ENCODE results near the gene ANKRD60.

The ANKRD60 gene

GRCh38 chr20:58244517-58245030 is 16.1 kb upstream of the ANKRD60 start:
- no peak for DNase-seq

DNA sequence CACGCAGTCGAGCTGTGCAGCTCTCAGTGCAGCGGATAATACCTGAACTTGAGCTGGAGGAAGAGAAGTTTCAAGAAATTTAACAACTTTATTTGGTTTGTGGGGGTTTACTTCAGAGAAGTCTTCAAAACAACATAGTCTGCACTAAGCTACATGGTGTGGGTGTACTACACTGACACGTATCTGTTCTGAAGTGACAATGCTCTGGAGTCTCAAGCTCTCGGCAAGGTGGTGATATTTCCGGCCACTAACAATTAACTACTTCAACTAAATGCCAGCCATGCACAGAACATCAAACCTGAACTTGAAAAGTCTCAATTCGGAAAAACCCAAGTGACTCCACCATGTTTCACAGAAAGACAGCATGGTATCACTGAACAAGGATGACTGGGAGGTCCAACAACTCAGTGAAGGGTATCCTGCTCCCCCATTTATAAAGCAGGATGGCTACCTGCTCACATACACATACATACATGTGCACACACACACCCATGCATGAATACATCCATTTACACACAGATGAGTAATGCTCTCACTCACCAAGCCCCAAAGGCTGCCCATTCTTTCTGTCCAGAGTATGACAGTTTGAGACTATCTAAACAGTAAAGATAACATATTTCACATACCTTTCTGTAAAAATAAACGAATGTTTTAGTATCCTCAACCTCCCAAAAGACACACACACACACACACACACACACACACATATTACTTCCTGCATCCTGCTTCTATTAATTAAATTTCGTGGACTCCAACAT is 15.4 kb upstream of the ANKRD60 start:
- no peak for DNase-seq

GRCh38 chr20:58242824-58243223 is 14.4 kb upstream of the ANKRD60 start:
- DNase-seq, result no peak

GRCh38 chr20:58241766-58242465 is 13.5 kb upstream of the ANKRD60 start:
- no peak for DNase-seq

GRCh38 chr20:58240471-58240870 is 12.0 kb upstream of the ANKRD60 start:
- no peak for DNase-seq

DNA sequence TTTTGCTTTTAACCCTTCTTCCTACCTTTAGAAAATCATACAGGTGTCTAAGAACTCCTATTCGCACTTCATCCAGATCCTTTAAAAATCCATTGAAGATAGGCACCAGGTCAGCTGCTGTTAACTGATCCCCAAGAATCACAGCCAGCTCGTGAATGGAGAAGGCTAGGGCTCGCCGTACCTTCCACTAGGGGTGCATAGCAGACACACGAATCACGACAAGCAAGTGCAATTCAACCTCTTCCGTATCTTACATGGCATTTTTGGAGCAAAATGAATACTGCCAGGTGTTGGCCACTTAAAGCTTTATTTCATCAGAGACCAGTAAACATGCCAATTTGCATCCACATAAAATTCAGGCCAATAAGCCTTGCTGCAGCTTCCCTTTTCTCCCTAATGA is 10.8 kb upstream of the ANKRD60 start:
- DNase-seq, result no peak

DNA sequence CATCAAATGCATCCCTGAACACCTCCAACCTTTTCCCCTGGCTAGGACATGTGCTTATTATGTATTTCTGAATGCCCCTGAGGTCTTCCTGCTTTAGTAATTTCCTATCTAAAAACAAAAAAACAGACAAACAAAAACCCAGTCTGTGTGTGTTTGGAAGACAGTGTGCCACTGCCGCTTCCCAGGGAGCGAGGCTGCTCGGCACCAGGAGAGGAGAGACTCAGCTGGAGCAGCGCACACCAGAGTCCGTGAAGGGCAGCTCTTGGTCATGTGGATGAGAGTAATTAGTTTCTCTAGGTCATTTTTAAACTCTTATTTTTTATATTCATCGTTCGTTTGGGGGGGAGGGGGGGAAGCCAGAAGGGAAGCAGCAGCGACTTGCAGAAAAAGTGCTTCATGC is 10.0 kb upstream of the ANKRD60 start:
- no peak for DNase-seq

DNA sequence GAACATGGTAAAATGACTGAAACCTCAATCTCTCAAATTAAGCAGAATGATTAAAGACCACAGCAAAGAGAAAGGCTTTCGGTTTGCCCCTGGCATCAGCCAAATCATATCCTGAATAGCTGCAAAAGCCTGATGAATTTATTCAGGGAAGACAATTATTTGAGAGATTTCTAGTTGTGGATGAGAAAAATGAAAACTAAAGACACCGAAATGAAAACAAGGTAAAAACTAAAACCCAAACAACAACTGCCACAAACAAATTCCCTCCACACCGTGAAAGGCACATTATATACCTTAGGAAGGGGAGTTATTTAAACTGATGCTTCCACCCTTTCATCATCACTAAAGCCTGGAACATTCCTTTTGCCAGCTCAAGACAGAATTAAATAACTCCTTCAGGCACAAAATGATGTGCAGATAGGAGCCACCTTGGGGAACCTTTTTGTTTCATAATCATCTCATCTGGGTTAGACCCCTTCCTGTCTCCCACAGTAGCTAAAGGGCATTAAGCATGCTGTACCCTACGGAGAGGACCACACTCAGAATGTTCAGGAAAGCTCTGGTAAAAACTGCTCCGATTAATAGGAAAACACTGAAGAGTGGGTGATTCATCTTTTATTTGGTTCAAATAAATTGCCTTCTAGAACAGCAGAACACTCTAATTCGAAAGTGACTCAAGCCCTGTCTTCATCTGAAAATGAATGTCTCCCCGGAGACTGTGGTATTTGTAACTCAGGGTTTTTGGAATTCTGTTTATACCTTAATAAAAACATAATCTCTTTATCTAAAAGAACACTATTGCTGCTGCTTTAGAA is 9.1 kb upstream of the ANKRD60 start:
- DNase-seq, result no peak

DNA sequence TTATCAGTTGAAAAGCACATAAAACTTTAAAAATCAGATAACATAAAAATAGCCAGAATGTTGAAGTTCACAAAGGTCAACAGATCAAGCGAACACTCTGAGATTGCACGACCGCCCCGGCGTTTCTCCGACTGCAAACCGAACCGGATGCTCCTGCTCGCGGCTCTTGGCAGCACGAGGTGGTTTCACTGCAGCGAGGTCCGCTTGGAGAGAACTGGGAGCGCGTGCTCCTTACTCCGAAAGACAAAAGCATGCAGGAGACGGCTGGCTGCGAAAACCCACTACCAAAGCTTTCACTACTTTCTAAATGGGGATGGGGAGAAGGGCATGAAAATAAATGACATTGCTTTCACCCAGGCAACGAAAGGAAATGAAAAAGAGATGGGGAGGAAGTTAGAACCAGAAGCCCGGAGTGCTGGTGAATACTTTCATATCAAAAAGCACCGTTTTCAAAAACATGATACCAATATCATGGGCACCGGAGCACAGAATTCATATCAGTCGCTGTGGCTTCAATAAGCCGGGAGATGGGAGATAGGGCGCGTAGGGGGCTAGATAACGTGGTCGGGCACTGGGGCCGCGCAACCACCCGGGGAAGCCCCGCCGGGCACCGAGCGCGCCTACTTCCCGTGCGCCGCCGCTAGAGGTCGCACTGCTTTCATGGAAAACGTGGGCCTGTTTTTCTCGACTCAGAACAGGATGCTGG is 8.3 kb upstream of the ANKRD60 start:
- DNase-seq, result peak; percentile 46

DNA sequence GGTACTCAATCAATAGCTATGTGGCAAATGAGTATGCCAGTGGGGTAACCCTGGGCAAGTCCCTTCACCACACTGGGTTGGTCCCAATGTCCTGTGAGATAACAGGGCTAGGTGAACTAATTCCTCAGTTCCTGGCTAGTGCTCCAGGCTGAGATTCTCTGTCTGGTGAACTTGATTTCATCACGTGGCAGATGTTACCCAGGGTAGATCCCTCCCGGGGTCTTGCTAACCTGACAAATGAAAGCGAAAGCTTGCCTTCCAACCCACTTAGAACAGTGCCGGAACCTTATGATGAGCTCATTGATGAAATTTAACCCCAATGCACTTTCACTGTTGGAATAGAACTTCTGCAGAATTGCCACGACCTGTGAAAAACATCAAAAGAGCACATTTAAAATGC is 6.6 kb upstream of the ANKRD60 start:
- DNase-seq, result no peak

- DNase-seq, result no peak
Observed at GRCh38 chr20:58233881-58234528, 5.6 kb upstream of the ANKRD60 start.

DNA sequence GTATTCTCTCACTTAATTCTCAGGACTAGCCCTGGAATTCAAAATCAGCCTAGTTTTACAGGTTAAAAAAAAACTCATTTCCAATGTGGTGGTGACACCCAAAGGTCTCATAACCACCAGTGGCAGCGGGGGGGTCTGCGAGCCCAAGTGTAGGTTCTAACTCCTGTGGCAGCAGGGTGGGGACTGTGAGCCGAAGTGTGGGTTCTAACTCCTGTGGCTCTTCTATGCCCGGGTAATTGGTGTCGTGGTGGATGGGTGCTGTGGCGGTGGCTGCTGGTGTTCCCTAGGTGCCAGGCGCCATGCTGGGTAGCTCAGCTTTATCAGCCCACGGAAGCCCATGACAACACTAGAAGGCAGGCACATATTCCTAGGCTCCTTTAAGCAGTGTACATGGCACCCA is 4.9 kb upstream of the ANKRD60 start:
- DNase-seq, result no peak

GRCh38 chr20:58231683-58232082 is 3.2 kb upstream of the ANKRD60 start:
- no peak for DNase-seq

DNA sequence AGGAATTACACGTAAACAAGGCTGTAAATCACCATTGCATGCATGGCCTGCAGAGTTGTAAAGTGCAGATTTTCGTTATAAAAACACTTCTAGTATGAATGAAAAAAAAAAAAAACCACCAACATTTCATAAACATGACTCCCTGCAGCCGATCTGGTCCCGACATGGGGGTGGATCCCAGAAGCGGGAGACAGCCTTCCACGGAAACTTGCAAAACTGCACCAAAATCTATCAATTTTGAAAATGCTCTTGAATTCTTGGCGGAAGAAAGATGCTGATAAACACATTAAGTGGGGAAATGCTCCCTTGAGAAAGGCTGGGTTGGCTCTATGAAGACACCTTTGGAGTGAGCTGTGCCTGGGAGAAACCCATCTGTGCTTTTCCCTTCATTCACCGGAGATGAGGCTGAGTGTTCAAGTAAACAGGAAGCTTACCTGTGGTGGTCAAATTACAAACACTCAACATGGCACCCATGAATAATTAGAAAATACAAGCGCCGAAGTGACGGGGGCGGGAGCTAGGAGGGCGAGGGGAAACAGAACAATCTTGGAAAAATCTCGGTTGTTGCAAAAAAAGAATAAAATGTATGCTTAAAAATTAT is 845 bp upstream of the ANKRD60 start:
- peak; percentile 39 for DNase-seq

DNA sequence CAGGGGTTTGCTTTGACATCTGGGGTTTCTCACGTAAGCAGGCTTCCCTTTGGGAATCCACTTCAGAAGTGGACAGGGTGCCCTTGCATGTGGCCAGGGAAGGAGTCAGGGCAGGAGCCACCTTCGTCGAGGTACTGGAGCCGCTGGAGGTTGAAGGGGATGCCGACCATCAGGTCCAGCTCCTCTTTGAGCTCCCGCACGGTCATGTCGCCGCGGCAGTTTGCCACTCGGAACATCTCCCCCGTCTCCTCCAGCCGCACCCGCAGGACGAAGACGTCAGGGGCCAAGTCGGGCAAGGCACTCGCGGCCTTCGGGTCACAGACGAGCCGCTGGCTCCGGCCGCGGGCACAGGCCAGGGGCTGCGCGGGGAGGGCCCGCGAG is 360 bp downstream of the ANKRD60 start:
- no peak for DNase-seq

- DNase-seq, result no peak
Observed at GRCh38 chr20:58227391-58228102, 906 bp downstream of the ANKRD60 start.

DNA sequence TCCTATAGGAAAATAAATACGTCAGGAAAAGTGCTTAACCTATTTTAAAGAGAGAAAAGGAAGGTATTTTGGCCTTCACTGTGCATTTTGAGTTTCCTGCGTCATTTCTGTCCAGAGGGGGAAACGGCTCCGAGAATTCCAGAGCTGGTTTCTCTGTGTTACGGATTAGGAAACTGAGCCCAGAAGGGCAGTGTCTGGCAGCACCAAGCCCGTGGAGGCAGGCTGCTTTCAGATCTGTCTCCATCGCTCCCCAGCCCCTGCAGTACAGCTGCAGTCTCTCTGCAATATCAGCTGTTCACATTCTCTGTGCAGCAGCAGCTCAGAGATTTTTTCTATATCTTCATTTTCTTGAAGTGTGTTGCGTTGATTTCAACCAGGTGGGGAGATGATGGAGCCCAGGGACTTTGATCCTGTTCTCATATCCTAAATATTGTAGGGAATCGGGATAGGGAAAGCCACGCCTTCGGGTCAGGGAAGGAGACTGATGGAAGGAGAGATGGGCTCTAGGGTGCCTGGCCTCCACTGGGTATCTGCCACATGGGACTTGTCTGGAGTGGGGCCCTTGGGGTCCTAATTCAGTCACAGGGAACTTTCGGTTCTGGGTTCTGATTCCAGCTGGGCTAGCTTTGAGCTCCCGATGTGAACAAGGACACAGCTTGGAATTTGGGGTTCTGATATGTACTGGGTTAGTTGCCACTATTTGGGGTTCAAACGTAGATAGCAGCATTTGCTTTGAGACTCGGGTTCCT is 2.8 kb downstream of the ANKRD60 start:
- DNase-seq, result no peak

DNA sequence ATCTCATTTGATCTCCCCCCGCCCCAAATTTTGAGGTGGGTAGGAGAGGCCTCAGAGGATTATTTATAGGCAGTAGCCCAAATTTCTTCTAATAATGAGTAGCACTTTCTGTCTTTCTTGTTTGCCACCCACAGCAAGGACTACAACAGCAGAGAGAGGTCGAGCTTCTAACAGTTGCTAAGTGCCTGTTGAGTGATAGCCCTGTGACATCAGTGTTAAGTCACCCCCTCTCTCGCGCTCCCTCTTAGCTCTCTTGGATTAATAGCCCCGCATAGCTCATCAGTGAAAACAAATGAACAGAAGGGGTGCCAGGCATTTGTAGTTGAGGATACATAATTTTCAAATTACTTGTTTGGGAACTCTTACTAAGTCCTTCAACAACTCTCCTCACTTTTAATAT is 3.5 kb downstream of the ANKRD60 start:
- no peak for DNase-seq

DNA sequence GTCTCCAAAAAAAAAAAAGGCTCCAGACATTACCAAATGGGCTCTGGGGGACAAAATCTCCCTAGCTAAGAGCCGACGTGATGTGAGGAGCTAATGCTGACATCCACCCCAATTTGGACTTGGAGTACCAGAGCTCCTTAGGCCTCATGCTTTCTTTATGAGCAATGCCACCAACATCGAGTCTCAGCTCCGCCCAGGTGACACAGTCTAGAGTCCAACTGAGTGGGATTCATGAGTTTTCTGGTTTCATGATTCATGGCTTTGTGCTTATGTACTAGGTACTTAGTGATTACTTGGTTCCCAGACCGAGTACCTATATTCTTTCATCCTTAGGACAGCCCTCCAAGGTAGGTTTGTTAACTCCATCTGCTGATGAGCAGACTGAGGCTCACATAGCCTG is 4.4 kb downstream of the ANKRD60 start:
- DNase-seq, result no peak

DNA sequence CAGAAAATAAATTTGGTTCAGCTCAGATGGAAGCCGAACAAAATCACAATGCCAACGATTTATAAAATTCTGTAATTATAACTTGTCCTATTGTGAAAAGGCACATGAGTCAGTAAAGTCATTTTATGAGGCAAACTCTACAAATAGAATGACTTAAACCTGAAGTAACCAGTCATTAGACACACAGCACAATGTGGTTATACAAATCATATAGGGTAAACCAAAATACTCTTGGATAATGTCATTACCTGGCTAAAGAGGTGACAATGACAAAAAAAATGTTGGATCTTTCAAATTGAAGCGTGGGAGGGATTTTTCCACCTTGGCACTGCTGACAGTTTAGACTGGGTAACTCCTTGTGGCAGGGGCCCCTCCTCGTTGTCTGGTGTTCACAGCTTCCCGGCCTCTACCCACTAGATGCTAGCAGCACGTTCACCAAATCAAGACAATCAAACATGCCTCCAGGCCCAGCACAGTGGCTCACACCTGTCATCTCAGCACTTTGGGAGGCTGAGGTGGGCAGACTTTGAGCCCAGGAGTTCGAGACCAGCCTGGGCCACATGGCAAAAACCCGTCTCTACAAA is 5.0 kb downstream of the ANKRD60 start:
- no peak for DNase-seq

Data from NCI-H2107 (cell line).